GM19238 (cell line): ENCODE results near the gene FAM13A.

Source experiments
- DNase-seq: peaks from one replicate; pipeline ENCODE4 v3.0.0; 2011; ENCODE audit warnings: low spot score; ENCODE audit not compliant: insufficient read length

Gene FAM13A

GRCh38 chr4:88752076-88752463 is 304.9 kb downstream of the FAM13A start:
- DNase-seq = no peak

DNA sequence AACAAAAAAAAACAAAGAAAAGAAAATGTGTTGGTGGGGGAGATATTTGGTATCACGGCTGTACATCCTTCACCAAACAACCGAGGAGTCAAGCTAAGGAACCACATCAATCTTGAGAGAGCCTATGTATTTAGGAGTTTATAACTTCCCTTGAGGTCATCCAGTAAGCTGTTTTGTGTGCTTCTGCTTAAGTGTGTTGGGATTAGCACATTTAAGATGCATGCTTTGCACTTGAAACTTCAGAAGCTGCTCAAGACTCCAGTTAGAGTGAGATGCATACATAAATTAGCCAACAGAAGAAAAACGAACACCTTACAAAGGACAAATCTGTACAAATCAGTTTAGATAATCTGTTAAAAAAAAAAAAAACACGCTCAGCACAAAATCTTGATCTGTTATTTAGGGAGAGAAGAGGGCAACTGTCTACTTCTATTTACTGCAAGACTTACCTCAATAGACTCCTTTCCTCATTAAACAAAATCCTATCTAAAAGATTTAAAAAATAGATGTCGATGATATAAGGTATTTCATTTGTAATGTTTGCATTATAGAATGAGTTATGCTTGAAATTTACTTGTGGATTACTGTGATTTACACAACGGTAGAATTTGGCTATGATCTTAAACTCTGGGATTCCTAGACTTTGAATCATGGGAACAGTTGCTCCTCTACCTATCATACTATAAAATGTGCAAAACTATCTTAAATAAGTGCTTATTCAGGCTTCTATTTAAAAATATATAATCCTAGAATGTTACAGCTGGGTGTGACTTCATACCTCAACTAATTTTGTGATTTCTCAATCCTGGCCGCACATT is 305.5 kb downstream of the FAM13A start:
- no peak for DNase-seq

- no peak for DNase-seq
Observed at GRCh38 chr4:88750369-88750768, 306.6 kb downstream of the FAM13A start.

GRCh38 chr4:88747351-88747750 is 309.6 kb downstream of the FAM13A start:
- DNase-seq = no peak

DNA sequence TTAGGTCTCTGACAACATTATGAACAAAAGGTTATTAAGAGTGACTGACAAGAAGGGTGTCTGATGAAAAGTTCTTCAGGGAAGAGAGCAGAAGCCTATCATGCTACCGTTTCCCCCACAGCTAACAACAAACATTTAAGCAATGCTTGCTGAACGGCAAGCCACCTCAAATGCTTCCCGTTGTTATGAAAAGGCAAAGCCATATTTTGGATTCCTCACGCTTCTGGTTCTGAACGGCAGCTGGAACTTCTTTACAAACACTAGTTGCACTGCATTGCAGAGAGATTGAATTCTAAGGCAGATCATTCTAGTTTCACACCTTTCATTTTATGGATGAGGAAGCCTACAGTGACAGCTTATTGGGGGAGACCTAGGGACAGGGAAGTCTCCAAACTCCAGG is 310.8 kb downstream of the FAM13A start:
- no peak for DNase-seq

DNA sequence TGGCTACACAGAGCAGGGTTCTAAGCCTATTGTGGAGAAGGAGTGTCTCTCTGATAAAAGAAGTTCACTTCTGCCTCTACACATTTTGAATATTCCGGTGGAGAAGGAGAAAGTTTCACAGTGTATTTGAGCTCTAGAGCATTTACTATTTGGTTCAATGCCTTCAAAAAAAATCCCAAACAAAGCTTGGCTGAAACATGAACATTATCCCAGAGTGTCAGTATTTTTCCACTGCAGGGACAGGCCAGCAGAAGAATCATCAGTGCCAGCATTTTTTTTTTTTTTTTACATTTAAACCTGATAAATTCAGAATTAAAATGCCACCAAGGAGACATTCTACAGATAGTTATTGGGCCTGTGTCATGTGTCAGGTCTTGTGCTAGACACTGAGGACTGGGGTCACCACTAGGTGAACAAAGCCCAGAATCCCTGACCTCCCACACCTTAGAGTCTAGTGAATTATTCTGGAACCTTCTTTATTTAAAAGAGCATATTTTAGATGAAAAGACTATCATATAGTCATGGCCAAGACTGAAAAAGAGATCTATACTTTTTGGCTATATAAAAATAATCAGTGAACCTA is 311.3 kb downstream of the FAM13A start:
- no peak for DNase-seq

DNA sequence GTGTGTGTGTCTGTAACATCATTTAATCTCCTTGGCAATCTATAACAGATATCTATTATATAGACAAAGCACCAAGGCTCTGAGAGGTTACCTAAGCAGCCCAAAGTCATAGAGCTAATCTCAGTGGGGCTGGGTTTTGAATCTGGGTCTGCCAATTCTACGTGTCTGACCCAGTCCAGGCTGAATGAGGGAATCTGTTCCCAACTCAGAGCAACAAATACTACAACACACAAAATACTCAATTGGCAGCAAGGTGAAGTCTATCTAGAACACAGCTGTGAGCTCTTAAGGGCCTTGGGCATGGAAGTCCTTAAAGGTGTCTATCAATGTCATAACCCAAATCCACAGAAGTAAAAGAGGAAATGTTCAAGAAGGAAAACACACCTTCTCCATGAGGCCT is 311.8 kb downstream of the FAM13A start:
- no peak for DNase-seq

DNA sequence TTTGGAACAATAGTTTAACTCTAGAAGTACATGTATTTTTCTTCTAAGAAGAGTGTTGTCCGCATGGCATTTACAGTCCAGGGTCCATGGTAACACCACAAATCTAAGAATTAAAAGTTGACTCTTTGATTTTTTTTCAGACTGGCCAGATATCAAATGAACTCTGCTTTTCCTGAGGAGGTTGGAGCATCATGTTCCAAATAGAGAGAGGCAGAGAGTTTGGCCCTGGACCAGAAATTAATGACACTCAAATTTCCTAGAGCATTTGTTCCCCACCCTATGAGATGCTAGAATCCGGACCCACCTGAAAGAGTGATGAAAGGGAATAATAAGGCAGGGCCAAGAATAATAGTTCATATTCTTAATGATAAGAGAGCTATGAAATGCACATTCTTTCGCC is 312.4 kb downstream of the FAM13A start:
- DNase-seq = no peak

GRCh38 chr4:88743696-88744095 is 313.3 kb downstream of the FAM13A start:
- no peak for DNase-seq

- no peak for DNase-seq
Observed at GRCh38 chr4:88742561-88742960, 314.4 kb downstream of the FAM13A start.

- no peak for DNase-seq
Observed at GRCh38 chr4:88738180-88738579, 318.8 kb downstream of the FAM13A start.

DNA sequence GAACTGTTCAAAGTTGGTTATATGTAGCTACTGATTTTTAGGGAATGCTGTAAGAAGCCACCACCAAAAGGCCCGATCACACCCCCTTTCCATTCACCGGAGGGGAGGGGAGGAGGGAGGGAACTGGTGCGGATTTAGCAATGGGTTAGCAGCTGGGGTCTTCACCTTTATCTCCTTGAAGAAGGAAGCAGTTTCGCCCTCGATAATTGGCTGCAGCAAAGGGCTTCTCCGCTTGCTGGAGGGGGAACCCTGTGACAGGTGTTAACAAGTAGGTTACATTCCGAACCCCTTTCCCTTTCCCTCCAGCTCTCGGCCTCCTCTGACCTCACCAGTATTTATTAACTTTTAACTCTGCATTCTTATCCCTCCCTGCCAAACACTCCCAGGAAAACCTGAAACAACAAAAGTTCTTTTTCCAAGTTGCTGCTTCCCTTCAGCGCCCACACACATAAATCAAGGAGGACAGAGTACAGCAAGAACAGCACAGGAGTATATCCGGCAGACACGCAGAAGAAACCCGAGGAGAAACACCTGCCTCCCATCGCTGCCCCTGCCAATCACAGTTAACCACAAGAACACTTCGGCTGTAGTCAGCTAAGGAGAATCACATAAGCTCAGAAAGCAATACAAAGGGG is 319.6 kb downstream of the FAM13A start:
- DNase-seq = peak; percentile 49

GRCh38 chr4:88736264-88736663 is 320.7 kb downstream of the FAM13A start:
- DNase-seq = no peak

DNA sequence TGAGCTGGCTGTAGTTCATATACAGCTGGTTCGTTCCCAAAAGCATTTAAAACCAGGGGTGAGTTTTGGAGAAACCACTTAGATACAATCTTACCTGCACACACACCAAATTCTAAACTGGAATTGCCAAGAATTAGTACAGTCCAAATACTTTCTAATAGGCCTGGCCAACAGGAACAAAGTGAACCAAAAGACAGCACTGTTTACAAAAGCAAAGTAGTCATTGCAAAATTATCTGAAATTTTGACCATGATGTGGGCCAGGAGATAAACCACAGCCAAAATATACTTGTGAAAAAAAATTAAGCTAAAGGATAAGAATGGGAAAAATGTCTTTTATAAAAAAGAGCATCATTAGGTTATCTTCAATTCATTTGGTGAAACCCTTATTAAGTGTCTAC is 321.4 kb downstream of the FAM13A start:
- DNase-seq = no peak

DNA sequence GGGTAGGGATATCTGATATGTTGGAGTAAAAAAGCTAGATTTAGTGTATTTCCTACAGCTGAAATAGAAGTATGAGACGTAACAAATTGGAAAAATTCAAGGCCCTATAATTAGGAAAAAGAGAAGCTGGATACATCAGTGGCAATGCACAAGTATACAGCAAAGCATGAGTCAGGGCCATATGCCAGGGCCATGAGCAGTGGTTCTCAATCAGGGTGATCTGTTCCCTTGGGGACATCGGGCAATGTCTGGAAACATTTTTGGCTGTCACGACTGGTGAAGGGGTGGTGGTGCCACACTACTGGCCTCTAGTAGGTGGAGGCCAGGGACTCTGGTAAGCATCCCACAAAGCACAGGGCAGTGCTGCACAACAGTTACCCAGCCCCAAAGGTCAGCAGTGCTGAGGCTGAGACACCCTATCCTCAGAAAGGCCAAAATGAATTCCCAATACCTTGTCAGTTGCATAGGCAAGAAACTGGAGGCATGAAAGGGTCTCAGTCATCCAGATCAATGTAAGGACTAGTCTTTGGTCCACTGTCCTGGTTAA is 322.5 kb downstream of the FAM13A start:
- no peak for DNase-seq

GRCh38 chr4:88732714-88733368 is 324.1 kb downstream of the FAM13A start:
- no peak for DNase-seq

- no peak for DNase-seq
Observed at GRCh38 chr4:88731381-88731780, 325.6 kb downstream of the FAM13A start.

DNA sequence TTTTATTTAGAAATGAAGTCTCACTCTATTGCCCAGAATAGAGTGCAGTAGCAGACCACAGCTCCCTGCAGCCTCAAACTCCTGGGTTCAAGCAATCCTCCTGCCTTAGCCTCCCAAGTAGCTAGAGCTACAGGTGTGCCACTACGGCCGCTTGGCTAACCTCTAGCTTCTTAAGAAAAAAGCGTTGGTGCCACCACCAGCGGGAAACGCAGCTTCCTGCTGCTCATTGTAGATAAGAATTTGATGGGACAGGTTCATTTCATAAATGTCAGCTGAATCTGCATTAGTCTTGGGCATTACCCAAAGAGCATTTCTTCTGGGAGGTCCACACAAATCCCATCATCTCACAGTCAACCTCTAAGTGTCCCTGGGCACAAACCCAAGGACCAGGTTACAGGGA is 326.2 kb downstream of the FAM13A start:
- DNase-seq = no peak

- no peak for DNase-seq
Observed at GRCh38 chr4:88729146-88729760, 327.7 kb downstream of the FAM13A start.

DNA sequence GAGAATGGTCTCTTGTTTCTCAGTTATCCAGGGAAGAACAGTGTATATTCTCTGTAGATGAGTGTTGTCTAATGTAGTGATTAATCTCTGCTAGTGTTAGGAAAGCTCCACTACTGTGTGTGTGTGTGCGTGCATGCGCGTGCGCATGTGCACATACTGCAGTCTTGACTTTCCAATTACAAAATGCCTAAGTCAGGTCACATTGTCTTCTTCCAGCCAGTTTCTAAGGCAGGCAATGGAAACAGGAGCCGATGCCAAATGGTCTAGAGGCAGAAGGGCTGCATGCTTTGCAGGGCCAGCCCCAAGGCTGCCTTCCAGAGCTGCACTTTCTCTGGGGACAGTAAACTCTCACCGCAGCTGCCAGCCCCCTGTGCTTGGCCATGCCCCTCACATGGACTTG is 328.8 kb downstream of the FAM13A start:
- no peak for DNase-seq

GRCh38 chr4:88725986-88726385 is 331.0 kb downstream of the FAM13A start:
- DNase-seq = no peak
